Osteoblast (primary cell): Measurements from ENCODE around the gene CNN2. TPM values are rescaled to one million over a fixed set of nuclear protein-coding genes. Genes with fewer than 3 reads are reported as not detected.

Source experiments
- DNase-seq: peaks from one replicate; pipeline ENCODE4 v3.0.0; 2011; ENCODE audit warnings: low spot score, mixed read lengths; ENCODE audit not compliant: insufficient read length; ENCODE audit errors: missing footprints
- H2AFZ ChIP-seq: 2 replicates; pipeline ENCODE4 v1.6.0; 2011; ENCODE audit warnings: mild to moderate bottlenecking, low read length
- H3K27ac ChIP-seq: 2 replicates; pipeline ENCODE4 v1.5.1; 2011; ENCODE audit warnings: mild to moderate bottlenecking, low read depth, low read length, moderate library complexity
- H3K27me3 ChIP-seq: 2 replicates; pipeline ENCODE4 v1.6.0; 2012; ENCODE audit warnings: mild to moderate bottlenecking, control low read depth, inconsistent platforms, low read length, moderate library complexity; ENCODE audit not compliant: insufficient read depth
- H3K36me3 ChIP-seq: 2 replicates; pipeline ENCODE4 v1.5.1; 2011; ENCODE audit warnings: mild to moderate bottlenecking, low read length, control low read depth, moderate library complexity; ENCODE audit not compliant: insufficient read depth
- H3K4me1 ChIP-seq: 2 replicates; pipeline ENCODE4 v1.5.1; 2011; ENCODE audit warnings: mild to moderate bottlenecking, low read length, control low read depth, moderate library complexity; ENCODE audit not compliant: insufficient read depth
- H3K4me2 ChIP-seq: 2 replicates; pipeline ENCODE4 v1.6.0; 2011; ENCODE audit warnings: mild to moderate bottlenecking, low read length; ENCODE audit not compliant: insufficient read depth
- H3K4me3 ChIP-seq: fragments of 200-600 bp; sonication (generic); 3 replicates; pipeline ENCODE4 v1.5.1; 2012; ENCODE audit warnings: mild to moderate bottlenecking, low read length, inconsistent platforms; ENCODE audit not compliant: insufficient read depth
- H3K79me2 ChIP-seq: 2 replicates; pipeline ENCODE4 v1.6.0; 2012; ENCODE audit warnings: mild to moderate bottlenecking, low read length, control low read depth, inconsistent platforms; ENCODE audit not compliant: insufficient read depth
- H3K9me3 ChIP-seq: 2 replicates; pipeline ENCODE4 v1.5.1; 2011; ENCODE audit warnings: low read depth, low read length, control low read depth
- H4K20me1 ChIP-seq: 2 replicates; pipeline ENCODE4 v1.6.0; 2012; ENCODE audit warnings: mild to moderate bottlenecking, low read length, control low read depth; ENCODE audit not compliant: insufficient read depth
- CTCF ChIP-seq: IDR thresholded peaks from 2 replicates; pipeline ENCODE4 v1.5.1; 2011; ENCODE audit warnings: mild to moderate bottlenecking, low read depth, low read length, moderate library complexity; ENCODE audit errors: extremely low read depth
- total RNA-seq: library from RNA; depleted of rRNA; stranded (reverse); fragments of >200 nt; gene quantifications from 2 replicates; pipeline ENCODE4 v1.2.3, GENCODE V29; 2012

CNN2 gene
- total RNA-seq, 1 donor: 594 TPM

DNA sequence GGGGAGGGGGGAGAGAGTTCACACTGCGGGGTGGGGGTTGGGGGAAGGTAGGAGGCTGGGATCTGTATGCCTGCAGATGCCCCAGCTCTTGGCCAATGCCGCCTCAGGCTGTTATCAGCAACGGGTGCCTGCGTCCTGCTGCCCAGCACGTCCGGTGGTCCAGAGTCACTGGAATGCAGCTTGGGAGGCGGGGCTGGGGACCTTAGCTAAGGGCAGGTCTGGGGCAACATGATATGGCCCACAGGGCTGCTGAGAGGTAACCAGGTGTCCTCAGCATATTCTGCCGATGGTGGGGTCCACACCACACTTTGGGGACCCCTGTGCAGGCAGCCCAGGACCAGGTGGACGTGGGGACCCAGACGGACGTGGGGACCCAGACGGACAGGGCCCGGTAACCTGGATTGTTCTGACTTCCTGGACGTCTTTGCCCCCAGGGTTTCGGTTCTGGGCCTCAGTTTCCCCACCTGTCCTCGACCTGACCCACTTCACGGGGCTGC, 39.9 kb downstream of the CNN2 start:
- Histone ChIP-seq H3K27ac (no peak overlapping the region), H3K4me3 (no peak overlapping the region), H2AFZ (no peak overlapping the region), H3K9me3 (no peaks in the 10 kb centered on the region), H3K27me3 (peaks cover 42% of the 10 kb centered on the region), H3K4me2 (no peak overlapping the region), H4K20me1 (no peaks in the 10 kb centered on the region), H3K36me3 (no peaks in the 10 kb centered on the region), H3K79me2 (no peaks in the 10 kb centered on the region), H3K4me1 (no peaks in the 10 kb centered on the region)
- DNase-seq: no peak
- no peak for TF ChIP-seq CTCF

DNA sequence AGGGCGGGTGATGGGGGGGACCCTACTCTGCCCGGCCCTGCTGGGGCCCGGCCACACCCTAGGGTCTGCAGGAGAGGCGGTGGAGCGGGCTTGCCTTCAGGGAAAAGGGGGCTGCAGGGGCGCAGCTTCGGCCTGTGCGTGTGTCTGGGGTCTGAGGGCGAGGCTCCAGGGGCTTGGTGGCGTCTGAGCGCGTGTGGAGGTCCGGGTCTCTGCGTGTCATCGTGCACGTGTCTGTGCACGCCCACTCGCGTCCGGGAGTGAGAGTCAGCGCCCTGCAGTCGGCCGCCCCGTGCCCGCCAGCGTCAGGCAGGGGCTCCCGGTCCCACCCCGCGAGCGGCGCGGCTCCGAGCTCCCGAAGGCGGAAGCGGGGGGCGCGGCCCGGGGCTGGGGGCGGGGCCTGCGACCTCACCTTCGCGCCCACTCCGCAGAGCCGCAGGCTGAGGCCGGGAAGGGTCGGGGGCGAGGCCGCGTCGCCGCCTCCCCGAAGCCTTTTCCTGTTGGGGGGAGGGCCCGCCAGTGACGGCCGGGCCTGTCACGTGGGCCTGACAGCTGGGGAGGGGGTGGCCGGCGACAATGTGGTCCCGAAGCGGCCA, 40.4 kb downstream of the CNN2 start, which contains the start of gene ARHGAP45:
Gene ARHGAP45 (plus strand): TSS at position 420 of the 593 bp plus-strand sequence. CDS start 239 bp downstream, outside the sequence.
- Histone ChIP-seq H3K9me3 (no peaks in the 10 kb centered on the region), H2AFZ (no peak within 1 kb of the TSS), H3K36me3 (no peaks in the 10 kb centered on the region), H3K27ac (no peak within 1 kb of the TSS), H3K4me3 (no peak within 1 kb of the TSS), H3K79me2 (no peaks in the 10 kb centered on the region), H3K4me1 (no peaks in the 10 kb centered on the region), H3K4me2 (no peak within 1 kb of the TSS), H3K27me3 (peaks cover 47% of the 10 kb centered on the region), H4K20me1 (no peaks in the 10 kb centered on the region)
- no peak for DNase-seq
- TF ChIP-seq CTCF: no peak

- Histone ChIP-seq H2AFZ (no peak overlapping the region), H3K4me3 (no peak overlapping the region), H3K4me1 (no peaks in the 10 kb centered on the region), H3K36me3 (no peaks in the 10 kb centered on the region), H3K27ac (no peak overlapping the region), H3K27me3 (peaks cover 51% of the 10 kb centered on the region), H3K9me3 (no peaks in the 10 kb centered on the region), H3K79me2 (no peaks in the 10 kb centered on the region), H3K4me2 (no peak overlapping the region), H4K20me1 (no peaks in the 10 kb centered on the region)
- TF ChIP-seq CTCF: no peak
- DNase-seq: no peak
These were observed 41.0 kb downstream of the CNN2 start for GRCh38 chr19:1067341-1067957.
